HG03280 (cell line): Measurements from ENCODE around the gene TEKT3.

ENCODE experiments used
- ATAC-seq: cut with Tn5 transposase; IDR thresholded peaks from one replicate; pipeline ENCODE4 v1.9.1; 2021; ENCODE audit warnings: mild to moderate bottlenecking, moderate library complexity; ENCODE audit not compliant: unreplicated experiment

TEKT3 gene

DNA sequence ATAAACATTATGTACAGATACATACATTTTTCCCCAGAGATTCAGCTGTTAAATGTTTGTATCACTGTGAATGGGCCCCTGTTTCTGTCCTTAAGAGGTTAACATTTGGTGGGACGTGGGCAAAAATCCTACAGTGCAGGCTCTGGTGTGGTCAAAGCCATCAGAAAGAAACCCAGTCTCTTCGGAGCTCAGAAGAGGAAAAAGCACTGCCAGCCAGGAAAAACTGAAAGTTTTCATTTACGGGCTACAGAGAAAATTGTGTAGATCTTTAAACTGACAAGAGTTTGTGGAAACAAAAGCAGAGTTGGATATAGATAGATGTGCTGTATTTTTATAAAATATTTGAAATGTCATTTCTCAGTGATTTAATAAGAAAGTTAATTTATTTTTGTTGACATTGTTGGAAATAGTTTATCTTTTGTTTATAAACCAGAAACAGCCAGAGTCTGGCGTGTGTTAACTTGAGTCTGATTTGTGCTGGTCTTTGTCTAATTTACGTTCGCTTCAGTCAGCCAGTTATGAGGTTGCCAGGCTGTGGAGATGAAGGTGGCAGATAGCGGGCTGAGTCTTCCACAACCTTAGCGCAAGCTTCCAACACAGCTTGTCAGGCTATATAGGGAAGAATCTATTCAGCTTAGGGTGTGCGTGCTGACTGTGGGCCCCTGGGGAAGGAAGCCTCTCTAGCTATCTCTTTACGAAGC, 9.5 kb upstream of the TEKT3 start:
- no peak for ATAC-seq

DNA sequence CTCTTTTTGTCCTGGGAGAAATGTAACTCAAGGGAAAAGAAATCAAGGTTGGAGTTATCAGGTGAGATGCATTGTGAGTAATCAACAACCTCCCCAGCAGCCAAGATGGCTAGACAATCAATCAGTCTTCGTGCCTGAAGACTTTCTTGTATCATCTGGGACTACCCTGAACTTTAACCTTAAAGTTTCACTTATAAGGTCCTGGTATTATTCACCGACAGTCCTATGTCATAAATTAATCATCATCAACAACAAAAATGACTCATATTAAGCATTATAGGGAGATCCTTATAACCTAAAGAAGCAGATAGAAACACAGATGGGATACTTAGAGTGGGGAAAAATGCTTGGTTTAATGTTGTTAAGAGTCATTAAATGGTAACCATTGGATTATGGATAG, 7.7 kb upstream of the TEKT3 start:
- ATAC-seq = no peak

DNA sequence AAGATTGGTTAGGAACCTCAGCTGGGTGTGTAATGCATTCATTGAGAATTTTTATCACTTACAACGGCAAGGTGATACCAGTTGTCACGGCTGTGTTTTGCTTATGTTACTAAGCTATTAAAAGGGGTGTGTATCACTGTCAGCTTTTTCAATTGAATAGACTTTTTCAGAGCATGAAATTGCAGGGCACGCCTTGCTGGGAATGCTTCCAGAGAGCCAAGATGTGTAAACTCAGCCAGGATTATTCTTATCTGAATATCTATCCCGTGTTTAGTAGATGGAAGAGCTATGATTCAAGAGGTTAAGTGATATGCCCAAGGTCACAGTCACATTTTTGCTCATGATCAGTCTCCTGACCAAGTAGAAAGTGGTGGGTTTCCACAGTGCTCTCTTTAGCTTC, 6.6 kb upstream of the TEKT3 start:
- no peak for ATAC-seq

DNA sequence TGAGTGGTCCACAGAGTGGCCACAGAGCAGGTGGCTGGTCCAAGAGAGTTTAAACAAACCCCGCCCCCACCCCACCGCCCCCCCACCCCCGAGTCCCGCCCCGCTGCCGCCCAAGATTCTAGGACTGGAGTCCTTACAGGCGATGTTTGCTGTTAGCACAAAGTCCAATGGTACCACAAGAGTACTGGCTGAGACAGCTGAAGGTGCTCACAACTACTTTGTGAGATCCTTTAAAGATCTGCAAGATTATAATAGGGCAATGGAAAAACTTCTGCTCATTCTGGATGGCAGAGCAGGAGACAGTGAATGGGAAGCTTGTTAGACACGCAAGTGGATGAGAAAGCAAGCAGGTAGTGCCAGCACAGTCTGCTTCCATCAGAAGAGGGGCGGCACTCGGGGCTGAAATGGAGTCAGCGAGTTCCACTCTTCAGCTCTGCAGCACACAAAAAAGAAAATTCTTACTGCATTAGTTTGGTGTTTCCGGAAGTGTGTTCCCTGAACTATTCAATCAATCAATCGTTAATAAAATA, 4.7 kb upstream of the TEKT3 start:
- ATAC-seq = no peak

DNA sequence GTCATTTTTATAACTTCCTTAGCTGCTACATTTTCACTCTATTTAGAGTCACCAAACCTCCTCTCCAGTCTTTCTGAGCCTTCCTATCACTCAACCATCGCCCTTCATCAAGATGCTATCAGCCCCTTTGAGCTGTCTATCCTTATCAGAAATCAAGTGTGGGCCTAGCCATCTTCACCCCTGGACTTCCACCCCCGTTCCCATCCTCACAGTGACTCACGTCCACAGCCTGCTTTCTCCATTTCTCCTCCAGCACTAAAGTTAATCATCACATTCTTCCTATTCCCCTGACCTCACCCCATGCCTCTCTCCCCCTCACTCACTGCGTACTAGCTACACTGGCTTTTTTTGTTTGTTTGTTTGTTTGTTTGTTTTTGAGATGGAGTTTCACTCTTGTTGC, 2.4 kb upstream of the TEKT3 start:
- ATAC-seq = no peak

DNA sequence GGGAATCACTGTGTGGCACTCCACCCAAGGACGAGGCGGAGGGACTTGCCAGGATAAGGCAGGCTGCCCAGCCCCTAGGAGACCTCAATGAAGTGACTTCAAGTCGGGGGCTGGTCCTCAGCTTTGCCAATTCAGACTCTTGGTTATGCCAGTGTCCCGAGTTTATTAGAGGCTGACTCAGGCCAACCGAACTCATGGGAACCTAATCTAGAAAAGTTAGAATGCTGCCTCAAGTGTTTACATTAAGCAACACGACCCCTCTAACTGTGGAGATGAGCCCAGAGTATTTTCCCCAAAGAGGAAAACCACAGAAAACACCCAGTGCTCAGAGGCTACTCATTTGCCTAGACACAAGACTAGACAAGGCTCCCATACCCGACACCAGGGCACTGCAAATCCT, 1.1 kb upstream of the TEKT3 start:
- ATAC-seq = no peak

DNA sequence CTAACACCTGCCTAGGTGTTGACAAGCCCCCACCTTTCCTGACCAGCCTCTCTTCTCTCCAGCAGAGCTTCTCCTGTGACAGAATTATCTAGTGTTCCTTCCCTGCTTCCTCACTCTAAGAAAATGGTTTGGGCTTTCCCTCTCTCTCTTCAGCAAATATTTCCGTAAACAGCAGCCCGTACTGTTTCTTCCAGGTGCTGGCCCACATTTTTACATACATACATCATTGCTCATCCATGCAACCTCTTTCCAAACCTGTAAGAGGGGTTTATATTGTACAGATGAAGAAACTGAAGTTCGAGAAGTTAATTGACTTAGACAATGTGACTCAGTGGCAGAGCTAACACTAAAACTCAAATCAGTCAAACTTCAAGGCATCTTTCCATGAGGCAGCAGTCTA, 569 bp upstream of the TEKT3 start:
- no peak for ATAC-seq

DNA sequence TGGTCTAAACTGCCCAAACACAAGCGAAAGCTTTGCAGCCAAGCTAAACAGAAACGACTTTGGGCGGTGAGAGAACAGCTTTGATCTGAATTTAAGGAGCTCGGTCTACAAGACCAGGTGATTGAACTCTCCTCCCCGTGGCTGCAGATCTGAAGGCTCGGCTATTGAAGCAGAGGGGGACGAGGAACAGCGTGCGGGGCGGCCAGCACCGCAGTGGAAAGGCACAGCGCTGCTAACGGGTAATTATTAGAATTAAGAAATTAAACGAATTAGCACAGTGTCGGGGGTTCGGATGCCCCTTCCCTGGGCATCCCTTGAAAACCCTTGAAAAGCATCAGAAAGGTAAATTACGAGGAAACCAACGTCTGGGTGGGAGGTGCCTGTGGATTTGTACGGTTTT, 431 bp downstream of the TEKT3 start:
- ATAC-seq = no peak

DNA sequence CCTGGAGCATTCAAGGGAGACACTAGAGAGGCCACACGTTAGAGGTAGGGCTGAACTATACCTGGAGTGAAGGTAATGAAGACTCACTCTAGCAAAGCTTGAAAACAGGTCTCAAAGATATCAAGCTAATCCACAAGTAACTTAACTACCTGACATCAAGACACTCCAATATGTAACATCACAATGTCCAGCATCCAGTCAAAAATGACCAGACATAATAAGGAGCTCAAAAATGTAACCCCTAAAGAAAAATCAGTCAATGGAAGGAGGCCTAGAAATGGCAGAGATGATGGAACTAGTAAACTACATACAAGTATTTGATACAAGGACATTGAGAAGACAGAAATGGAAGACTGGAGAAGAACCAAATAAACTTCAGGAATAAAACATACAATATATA, 6.0 kb downstream of the TEKT3 start:
- no peak for ATAC-seq

DNA sequence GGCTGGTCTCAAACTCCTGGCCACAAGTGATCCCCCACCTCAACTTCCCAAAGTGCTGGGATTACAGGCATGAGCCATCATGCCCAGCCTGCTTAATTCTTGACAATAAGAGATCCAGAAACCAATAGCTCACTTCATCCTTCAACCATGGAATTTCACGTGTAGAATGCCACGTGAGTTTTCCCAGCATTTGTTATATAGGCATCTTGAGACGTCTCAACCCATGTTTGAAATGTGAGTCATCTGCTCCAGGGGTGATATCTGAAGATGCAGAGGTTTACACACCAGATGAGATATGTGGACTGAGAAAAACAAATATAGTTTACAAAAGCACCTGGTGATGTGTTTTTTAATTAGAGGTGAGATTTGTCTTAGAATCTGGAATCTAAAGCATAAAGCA, 7.1 kb downstream of the TEKT3 start:
- no peak for ATAC-seq

DNA sequence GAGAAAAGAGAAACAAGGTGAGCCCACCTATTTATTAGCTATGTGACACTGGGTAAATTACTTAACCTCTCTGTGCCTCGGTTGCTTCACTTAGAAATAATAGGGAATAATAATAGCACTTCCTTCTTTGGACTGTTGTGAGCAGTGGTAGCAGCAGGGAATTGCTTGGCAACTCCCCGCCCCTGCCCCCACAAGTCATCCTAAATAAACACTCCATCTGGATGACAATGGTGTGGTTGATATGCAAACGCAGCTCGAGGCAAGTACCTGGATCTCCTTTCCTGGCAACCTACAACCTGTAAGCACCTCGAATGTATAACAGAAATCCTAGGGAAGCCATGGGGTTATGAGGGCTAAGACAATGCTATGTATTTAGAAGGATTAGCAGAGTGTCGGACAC, 9.1 kb downstream of the TEKT3 start:
- ATAC-seq = no peak

DNA sequence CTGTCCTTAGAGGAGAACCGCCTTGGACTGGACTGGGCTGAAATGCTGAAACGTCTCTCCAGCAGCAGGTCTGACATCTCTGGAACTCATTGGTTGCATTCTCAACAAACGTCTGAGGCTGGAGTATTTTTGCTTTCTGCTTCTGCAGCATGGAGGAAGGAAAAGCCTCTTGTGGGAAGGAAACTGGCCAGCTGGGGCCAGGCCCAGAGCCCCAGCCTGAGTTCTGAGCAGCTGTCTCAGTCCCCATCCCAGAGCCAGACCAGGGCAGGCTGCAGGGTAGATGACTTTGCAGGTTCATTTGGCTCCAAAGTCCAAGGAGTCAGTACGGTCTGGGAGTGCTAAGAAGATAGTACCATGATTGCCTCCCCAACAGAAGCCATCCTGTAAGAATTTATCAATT, 18.3 kb downstream of the TEKT3 start:
- ATAC-seq = no peak

DNA sequence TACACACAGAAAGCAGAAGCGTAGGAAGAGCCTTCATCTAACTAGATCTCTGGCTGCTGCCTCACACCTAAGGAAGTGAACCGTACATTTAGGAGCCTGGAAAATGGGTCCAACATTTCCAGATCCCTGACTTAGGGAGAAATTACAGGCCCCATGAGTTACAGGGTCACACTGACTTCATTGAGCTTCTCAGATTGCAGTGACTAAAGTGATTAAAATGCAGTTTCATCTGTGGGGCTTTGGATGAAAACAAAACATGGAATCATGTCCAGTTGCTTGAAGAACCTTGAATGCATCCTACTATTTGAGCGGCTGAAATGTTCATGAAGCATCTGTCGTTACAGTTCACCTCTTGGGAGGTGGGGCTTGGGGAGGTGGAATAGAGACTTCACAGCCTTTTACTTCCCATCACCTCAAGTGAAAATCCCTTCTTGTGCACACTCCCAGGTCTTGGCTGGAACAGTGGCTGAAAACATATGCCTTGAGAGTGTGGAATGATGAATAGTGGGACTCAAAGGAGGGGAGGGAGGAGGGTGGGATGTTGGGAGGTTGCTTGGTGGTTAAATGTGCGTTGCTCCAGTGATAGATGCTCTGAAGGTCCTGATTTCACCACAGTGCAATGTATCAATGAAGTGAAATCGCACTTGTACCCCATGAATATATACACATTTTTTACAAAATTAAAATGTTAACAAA, 19.7 kb downstream of the TEKT3 start:
- ATAC-seq = no peak

DNA sequence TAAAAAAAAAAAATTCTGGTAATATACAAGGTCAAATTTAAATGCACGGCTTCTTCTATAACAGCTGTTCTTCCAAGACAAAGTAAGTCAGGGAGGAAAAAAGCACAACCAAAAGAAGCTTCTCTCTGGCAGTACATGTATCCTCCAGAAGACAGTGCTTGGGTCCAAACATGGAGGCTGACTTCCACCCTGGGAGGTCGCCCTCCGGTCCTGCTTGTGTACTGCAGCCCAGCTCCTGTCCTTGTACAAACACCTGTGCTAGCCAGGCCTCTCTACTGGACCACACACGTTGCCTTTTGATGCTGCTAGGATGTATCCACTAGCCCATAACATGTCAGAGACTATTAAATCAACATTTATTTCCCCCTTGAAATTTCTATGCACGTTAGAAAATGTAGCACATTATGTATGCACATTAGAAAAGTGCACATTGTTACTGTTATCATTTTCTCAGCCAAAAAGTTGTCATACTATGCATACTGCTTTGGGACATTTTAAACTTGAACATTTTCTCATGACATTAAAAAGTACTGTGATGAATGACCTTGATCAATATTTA, 21.9 kb downstream of the TEKT3 start:
- ATAC-seq = no peak

DNA sequence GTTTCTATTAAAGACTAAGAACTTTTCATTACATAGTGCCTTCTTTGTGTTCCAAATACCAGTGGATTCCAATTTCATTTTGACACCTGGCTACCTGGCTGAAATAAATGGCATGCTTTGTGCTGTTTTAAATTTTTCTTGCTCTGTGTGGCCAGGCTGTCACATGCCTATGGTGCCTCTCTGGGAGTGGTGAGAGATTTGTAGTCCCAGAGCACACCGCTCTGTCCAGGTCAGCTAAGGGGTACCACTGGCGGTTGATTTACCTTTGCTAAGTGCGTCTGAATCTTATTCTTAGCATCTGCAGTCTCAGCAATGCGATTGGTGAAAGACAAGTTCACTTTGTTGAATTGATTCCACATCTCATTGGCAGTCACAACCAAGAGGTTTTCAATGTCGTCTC, 29.4 kb downstream of the TEKT3 start:
- ATAC-seq = no peak

DNA sequence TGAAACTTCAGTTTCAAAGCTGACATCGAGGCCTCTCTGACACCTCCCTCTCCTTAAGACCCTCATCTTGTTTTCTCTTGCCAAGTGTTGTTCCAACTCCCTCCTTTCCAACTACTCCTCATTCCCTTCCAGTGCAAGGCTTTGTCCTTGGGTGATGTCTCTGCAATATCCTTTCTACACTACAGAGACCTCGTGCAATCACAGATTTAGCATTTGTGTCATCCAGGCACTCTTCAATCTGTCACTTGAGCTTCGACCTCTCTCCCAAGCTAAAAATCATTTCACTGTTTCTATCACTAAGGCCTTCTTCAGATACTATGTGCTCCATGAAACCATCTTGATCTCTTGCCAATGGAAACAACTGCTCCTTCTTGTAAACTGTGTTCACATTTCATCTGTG, 31.6 kb downstream of the TEKT3 start:
- no peak for ATAC-seq

DNA sequence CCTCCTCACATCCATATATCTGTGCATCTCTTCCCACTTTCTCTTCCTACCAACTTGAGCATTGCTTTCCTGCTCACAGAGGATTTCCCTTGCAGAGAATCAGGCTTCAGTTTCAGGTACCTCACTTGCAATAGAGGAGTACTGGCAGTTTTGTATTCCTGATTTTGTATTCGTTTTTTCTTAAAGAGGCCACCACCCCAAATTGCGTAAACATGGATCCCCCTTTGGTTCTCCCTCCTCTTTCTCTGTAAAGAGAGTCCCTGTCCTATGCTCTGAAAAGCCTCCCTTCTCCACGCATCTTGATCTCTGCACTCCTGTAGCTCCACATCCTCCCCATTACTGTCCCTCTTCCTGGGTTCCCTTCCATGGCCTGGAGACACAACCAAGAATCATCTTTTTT, 32.2 kb downstream of the TEKT3 start:
- no peak for ATAC-seq

DNA sequence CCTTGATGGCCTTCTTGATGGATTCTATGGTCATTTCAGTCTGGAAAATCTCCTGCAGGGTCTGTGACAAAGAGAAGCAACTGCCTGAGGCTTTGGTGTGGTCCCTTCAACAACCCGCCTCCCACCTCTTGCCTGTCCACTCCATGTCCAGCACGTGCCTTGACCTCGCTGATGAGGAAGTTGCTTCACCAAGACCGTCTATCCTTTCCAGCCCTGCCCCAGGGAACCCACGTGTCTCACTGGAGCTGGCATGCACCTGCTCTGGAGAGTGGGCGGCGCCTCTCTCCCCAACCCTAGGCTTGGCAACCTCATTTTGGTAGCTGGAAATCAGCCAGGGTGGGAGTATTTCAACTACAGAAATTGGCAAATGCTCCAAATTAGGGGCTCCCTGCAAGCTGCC, 32.6 kb downstream of the TEKT3 start:
- no peak for ATAC-seq

DNA sequence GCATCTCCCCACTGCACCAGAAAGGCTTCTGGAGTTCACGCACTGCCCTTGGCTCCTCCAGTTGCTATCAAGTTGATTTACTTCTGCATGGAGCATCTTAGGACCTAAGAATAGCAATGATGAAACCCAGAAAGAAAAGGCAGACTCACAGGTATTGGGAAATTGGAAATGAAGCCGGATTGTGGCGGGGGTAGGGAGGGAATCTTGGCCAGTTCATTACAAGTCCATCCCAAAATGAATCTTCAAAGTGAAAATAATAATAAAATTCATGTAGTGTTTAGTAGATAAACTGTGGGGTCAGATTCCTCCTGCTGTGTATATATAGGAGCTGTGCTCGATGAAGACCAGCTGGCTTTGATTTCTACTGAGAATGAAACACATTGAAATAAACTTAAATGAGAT, 33.7 kb downstream of the TEKT3 start:
- no peak for ATAC-seq

DNA sequence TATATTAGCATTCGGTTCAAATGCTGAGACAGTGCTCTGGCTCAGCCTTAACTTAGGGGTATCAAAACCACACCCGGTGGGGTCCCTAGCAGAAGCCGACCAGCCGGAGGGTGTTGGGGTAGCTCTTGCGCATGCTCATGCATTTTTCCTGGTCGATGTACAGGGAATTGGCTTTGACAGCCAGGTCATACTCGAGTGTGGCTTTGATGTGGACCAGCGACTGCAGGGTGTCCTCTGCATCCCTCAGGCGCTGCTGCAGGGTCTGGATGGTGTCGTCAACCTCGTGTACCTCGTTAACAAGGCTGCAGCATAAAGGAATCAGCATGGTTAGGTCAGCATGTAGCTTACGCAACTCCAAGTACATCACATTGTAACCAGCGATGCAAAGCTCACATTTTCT, 37.5 kb downstream of the TEKT3 start:
- ATAC-seq = no peak

DNA sequence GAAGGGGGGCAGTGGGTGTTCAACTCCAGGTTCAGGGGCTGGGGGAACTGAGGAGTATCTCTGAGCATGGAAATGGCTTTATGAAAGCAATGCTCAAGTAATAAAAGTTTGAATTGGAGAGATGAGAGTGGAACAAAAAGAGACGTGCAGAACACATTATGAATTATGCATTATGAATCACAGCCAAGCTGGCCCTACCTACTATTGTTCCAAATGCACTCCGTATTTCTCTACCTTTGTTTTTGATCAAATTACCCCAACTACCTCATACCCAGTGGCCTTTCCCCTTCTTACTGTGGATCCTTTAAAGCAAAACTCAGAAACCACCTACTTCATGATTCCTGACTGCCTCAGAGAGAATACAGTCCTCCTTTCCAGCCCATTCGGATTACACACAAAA, 38.1 kb downstream of the TEKT3 start:
- no peak for ATAC-seq

DNA sequence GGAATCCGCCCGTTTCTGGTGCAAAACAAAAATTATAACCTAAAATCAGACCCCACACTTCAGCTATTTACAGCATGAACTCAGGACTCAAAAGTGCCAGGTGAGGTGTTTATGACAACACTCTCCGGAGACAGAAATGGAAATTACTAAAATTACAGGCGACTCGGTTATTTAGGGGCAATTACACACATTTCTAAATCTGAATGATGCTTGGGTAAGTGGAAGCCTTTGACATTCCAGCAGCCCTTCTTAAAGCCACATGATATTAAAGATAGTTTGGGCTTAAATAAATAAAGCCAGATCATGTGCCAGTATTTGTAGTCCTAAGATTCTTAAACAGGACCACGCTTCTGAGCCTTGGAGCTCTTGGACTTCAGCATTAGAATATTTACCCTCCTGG, 39.6 kb downstream of the TEKT3 start:
- no peak for ATAC-seq
